H1 (cell line): ENCODE data around the gene KCNN4. TPM values are rescaled to one million over a fixed set of nuclear protein-coding genes. Genes with fewer than 3 reads are reported as not detected.

ENCODE experiments used
- BACH1 ChIP-seq: IDR thresholded peaks from 2 replicates; pipeline ENCODE4 v1.6.1; 2012; ENCODE audit warnings: low read length, improper control_type of control experiment
- HDAC2 ChIP-seq, 2 experiments: fragments of 300-600 bp in 1 of 2; sonication (generic) in 1 of 2; IDR thresholded peaks; 2 replicates each; pipeline ENCODE4 v1.6.1; 2011 to 2012; ENCODE audit warnings: low read depth in 2 of 2, low read length in 2 of 2, mild to moderate bottlenecking in 2 of 2, moderate library complexity in 2 of 2, borderline replicate concordance in 1 of 2, inconsistent platforms in 1 of 2
- RBBP5 ChIP-seq: IDR thresholded peaks from 2 replicates; pipeline ENCODE4 v1.7.1; 2012; ENCODE audit warnings: low read depth, mild to moderate bottlenecking, inconsistent platforms, low read length, moderate library complexity, borderline replicate concordance
- SUZ12 ChIP-seq: fragments of 200-600 bp; sonication (generic); IDR thresholded peaks from 2 replicates; pipeline ENCODE4 v1.6.1; 2012; ENCODE audit warnings: mild to moderate bottlenecking, inconsistent platforms, low read length, moderate library complexity, mixed read lengths
- YY1 ChIP-seq: IDR thresholded peaks from 2 replicates; pipeline ENCODE4 v1.6.1; 2011; ENCODE audit warnings: low read depth, mild to moderate bottlenecking, low read length
- ZNF274 ChIP-seq: IDR thresholded peaks from 2 replicates; pipeline ENCODE4 v1.7.0; 2012; ENCODE audit warnings: low read length, borderline replicate concordance; ENCODE audit errors: extremely low read depth
- polyA plus RNA-seq, 7 experiments: library from polyadenylated mRNA; depleted of rRNA in 3 of 7; stranded (reverse) in 5 of 7; unstranded in 2 of 7; fragments of >200 nt in 5 of 7; fragments of 200-250 nt in 2 of 7; gene quantifications; 1 replicate in 5 of 7; 2 replicates in 1 of 7; 4 replicates in 1 of 7; pipeline versions ENCODE4 v1.2.1 to v1.2.3, GENCODE V29; 2011 to 2013; ENCODE audit warnings: missing spikeins in 2 of 7, mixed read lengths in 2 of 7
- total RNA-seq: library from RNA; stranded (reverse); fragmentation: NEBNext Ultra II Directional; extraction: Animal tissue kit (Norgen Biotek cat#: 25700); gene quantifications from 2 replicates; pipeline ENCODE4 v1.2.1, GENCODE V29; 2021

The KCNN4 gene
- total and polyA plus RNA-seq, 2 of the 8 experiments (the other 6 are each of a cell fraction or from before 2014, with no cell fraction given): 0.78 to 1.5 TPM

GRCh38 chr19:43766755-43767043, 14.1 kb downstream of the KCNN4 start (continued):
- no peak for TF ChIP-seq HDAC2 (IDR thresholded peaks at IDR 0.05; ENCODE audit: borderline replicate concordance in 1 of 2, low read depth in 2 of 2, low read length in 2 of 2)
- no peak for TF ChIP-seq BACH1
- no peak for TF ChIP-seq SUZ12
- TF ChIP-seq YY1: no peak
- TF ChIP-seq ZNF274: no peak
- TF ChIP-seq RBBP5: no peak
- TF ChIP-seq, all 59 proteins: peak for 0
